ENCODE measurements around the gene UGT2B11. TPM values are rescaled to one million over a fixed set of nuclear protein-coding genes. Genes with fewer than 3 reads are reported as not detected.
"Not testable (repeated sequence)": the region's sequence is repeated elsewhere in the genome, so short reads cannot be mapped to it uniquely, and the experiment has no call there.

UGT2B11 gene
- total RNA-seq, 4 donors from 2014 or later: 0.47 to 3.4 TPM; not detected in 2

DNA sequence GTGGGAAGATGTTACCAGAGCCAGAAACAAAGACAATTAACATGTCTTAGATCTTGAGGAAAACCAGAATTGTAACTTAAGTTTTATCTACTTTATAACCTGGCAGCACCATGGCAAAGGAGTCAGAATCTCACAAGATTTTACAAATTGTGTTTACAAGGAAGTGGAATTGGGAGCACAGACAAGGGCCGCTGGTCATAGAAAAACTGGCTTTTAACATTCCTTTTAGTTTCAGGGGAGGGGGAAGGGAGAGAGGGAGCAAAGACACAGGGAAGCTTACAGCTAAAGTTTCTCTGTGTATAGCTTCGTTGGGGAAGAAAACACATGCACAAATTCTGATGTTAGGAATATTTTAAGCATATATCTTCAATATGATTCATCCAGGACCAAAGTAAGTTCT lies 10.3 kb upstream of the UGT2B11 start:
- no peak for DNase-seq (ENCODE audit: low spot score in 2 of 2)
- TF ChIP-seq POLR2A (IDR thresholded peaks at IDR 0.05): no peak
- TF ChIP-seq, protein P1, sequence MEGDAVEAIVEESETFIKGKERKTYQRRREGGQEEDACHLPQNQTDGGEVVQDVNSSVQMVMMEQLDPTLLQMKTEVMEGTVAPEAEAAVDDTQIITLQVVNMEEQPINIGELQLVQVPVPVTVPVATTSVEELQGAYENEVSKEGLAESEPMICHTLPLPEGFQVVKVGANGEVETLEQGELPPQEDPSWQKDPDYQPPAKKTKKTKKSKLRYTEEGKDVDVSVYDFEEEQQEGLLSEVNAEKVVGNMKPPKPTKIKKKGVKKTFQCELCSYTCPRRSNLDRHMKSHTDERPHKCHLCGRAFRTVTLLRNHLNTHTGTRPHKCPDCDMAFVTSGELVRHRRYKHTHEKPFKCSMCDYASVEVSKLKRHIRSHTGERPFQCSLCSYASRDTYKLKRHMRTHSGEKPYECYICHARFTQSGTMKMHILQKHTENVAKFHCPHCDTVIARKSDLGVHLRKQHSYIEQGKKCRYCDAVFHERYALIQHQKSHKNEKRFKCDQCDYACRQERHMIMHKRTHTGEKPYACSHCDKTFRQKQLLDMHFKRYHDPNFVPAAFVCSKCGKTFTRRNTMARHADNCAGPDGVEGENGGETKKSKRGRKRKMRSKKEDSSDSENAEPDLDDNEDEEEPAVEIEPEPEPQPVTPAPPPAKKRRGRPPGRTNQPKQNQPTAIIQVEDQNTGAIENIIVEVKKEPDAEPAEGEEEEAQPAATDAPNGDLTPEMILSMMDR (IDR thresholded peaks at IDR 0.05): no peak
- intact Hi-C loops (cut with DNase I; ENCODE audit: low total_unique reads): loop anchor here (5.0 kb wide), 1 partner anchor 42 kb away; no protein-coding TSS in a partner anchor
- H3K4me3 ChIP-seq (ENCODE audit: low read depth, poor library complexity, severe bottlenecking): no peak overlapping the region
- 27 to 28% methylated on average over 2 of the region's 2 CpGs for WGBS, 2 donors

DNA sequence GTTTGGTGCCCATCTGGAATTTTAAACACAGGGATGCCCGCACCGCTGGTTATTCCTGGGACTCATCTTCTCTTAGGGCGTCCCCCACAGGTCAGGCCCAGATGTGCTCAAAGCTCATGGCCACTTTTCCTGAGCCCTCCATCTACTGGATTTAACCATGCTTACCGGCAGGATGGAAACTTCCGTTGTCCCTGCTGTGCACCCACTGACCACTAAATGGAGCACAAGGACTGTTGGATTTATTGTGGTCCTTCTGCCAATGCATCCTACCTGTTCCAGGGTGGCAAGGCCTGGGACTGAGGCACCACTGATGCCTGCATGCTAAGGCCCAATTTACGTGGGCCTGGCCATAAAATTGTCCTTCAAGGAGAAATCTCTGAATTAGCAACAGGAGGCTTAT lies 8.7 kb upstream of the UGT2B11 start:
- not testable (repeated sequence) for H3K4me3 ChIP-seq (ENCODE audit: low read depth, poor library complexity, severe bottlenecking); DNase-seq (ENCODE audit: low spot score in 2 of 2)
- intact Hi-C loops (cut with DNase I; ENCODE audit: low total_unique reads): loop anchor here (5.0 kb wide), 1 partner anchor 44 kb away; no protein-coding TSS in a partner anchor
- 85 to 92% methylated on average over 6 of the region's 6 CpGs for WGBS, 2 donors

DNA sequence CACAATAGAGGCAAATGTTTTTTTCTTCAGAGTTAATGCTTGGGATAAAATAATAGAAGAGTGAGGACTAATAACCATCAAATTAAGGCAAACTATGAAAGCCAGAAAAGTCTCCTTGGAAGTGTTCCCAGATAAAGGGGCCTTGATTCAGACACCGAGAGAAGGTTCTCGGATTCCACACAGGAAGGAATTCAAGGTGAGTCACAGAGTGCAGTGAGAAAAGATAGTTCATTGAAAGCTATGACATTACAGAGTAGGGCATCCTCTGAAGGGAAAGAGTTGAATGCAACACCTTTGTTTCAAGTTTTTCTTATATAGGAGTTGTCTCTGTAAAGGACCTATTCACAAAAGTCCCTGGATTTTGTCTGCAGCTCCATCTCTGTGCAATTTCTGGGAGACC lies 3.9 kb upstream of the UGT2B11 start:
- WGBS, 2 donors: 79 to 82% methylated on average over 2 of the region's 2 CpGs
- DNase-seq (ENCODE audit: low spot score in 2 of 2); intact Hi-C loops (cut with DNase I; ENCODE audit: low total_unique reads); H3K4me3 ChIP-seq (ENCODE audit: low read depth, poor library complexity, severe bottlenecking): not testable (repeated sequence)

DNA sequence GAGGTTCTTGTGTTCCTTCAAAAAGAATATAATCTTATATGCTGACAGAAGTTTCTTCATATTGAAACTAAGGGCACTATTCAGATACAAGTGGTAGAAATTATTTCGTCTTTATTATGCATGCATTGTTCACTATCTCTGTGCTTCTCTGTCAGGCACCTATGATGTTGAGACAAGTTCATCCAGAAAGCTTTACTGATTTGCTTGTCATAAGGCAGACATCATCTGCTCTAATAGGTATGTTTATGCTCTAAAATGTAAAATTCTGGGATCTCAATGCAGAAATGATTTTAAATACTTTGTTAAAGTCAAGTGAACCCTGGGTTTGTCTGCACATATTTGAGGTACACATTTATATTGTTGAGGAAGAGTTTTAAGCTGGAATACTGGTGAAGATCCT lies 3.6 kb downstream of the UGT2B11 start:
- no peak for TF ChIP-seq POLR2A (IDR thresholded peaks at IDR 0.05)
- TF ChIP-seq, protein P1 (IDR thresholded peaks at IDR 0.05): no peak
- no peak for DNase-seq (ENCODE audit: low spot score in 2 of 2)
- no peak overlapping the region for H3K4me3 ChIP-seq (ENCODE audit: low read depth, poor library complexity, severe bottlenecking)
- WGBS, 2 donors: 81 to 89% methylated on average over 1 of the region's 1 CpG
- intact Hi-C loops (cut with DNase I; ENCODE audit: low total_unique reads): no loop called here

DNA sequence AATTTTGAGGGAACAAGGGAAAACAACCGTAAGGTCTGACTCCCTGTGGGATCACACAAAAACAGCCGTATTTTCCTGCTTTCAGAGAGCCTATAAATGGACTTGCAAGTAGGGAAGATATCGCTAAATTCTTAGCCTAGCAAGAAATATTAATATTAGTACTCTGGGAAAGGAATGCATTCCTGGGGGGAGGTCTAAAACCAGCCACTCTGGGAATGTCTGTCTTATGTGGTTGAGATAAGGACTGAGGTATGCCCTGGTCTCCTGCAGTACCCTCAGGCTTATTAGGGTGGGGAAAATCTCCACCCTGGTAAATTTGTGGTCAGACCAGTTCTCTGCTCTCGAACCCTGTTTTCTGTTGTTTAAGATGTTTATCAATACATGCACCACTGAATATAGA lies 16.0 kb downstream of the UGT2B11 start:
- 73 to 75% methylated on average over 4 of the region's 4 CpGs for WGBS, 2 donors
- intact Hi-C loops (cut with DNase I; ENCODE audit: low total_unique reads); H3K4me3 ChIP-seq (ENCODE audit: low read depth, poor library complexity, severe bottlenecking); DNase-seq (ENCODE audit: low spot score in 2 of 2): not testable (repeated sequence)

DNA sequence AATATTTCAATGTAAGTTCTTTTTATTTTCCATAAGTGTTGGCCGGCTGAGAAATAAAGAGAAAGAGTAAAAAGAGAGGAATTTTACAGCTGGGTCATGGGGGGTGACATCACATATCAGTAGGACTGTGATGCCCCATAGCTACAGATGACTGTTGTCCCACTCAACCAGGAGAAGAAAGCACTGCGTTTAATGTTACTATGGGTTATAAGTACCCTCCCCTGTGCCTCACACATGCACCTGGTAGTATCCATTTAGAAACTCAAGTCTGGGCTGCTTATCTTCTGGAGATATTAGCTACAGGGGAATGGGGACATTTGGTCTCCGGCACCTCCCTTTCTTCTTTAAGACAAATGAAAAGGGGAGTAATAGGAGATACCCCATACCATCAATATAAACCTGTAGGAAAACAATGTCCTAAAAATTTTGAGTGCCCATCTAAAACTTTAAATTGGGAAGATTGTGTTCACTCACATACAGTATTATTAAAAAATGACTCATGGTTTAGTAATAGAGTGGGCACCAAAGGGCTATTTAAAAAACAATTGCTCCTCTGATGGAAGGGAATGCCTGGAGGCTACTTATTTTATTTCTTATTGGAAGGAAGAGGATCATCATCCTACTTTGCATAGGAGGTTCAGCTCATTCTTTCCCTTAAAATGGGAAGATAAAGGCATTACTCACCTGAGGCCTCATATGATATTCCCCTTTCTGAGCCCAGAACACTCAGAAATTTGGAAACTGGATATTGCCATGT lies 18.2 kb downstream of the UGT2B11 start:
- WGBS, 2 donors: 92 to 95% methylated on average over 3 of the region's 3 CpGs
- no peak for TF ChIP-seq POLR2A (IDR thresholded peaks at IDR 0.05)
- H3K4me3 ChIP-seq (ENCODE audit: low read depth, poor library complexity, severe bottlenecking): no peak overlapping the region
- intact Hi-C loops (cut with DNase I; ENCODE audit: low total_unique reads): no loop called here
- DNase-seq (ENCODE audit: low spot score in 2 of 2): no peak

DNA sequence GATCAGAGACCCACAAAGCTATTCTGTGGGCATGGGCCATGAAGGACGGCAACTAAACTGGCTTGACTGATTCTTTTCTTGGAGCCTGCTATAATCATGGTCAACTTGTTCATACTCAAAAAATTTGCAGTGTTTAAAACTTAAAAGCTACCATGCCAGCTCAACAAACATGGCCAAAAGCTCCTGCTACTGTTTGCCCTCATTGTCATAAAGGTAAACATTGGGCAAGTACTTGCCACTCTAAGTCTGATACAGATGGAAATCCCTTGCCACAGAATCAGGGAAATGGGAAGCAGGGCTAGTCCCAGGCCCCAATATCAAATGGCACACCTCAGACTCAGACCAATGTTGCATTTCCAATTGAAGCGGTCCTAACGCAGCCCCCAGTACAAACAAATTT lies 20.4 kb downstream of the UGT2B11 start:
- WGBS, 2 donors: 82 to 86% methylated on average over 3 of the region's 3 CpGs
- H3K4me3 ChIP-seq (ENCODE audit: low read depth, poor library complexity, severe bottlenecking): no peak overlapping the region
- intact Hi-C loops (cut with DNase I; ENCODE audit: low total_unique reads): no loop called here
- no peak for DNase-seq (ENCODE audit: low spot score in 2 of 2)
- TF ChIP-seq, protein P1 (IDR thresholded peaks at IDR 0.05): no peak
- no peak for TF ChIP-seq POLR2A (IDR thresholded peaks at IDR 0.05)

DNA sequence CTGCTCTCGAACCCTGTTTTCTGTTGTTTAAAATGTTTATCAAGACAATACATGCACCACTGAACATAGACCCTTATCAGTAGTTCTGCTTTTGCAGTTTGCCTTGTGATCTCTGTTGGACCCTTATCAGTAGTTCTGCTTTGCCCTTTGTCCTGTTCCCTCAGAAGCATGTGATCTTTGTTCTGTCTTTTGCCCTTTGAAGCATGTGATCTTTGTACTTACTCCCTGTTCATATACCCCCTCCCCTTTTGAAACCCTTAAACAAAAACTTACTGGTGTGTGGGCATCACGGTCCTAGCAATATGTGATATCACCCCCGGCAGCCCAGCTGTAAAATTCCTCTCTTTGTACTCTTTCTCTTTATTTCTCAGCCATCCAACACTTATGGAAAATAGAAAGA lies 22.6 kb downstream of the UGT2B11 start:
- DNase-seq (ENCODE audit: low spot score in 2 of 2); H3K4me3 ChIP-seq (ENCODE audit: low read depth, poor library complexity, severe bottlenecking); intact Hi-C loops (cut with DNase I; ENCODE audit: low total_unique reads): not testable (repeated sequence)
- 69 to 81% methylated on average over 3 of the region's 3 CpGs for WGBS, 2 donors

DNA sequence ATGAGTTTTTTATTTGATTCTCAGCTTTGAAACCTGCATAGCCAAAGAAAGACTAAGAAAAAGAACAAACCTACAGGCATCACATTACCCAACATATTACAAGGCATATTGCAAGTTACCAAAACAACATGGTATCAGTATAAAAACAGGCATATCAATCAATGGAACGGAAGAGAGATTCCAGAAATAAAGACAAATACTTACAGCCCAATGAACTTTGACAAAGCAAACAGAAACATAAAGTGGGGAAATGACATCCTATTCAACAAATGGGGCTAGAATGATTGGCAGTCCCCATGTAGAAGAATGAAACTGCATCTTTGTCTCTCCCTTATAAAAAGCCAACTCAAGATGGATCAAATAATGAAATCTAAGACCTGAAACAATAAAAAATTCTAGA lies 23.9 kb downstream of the UGT2B11 start:
- intact Hi-C loops (cut with DNase I; ENCODE audit: low total_unique reads); DNase-seq (ENCODE audit: low spot score in 2 of 2); H3K4me3 ChIP-seq (ENCODE audit: low read depth, poor library complexity, severe bottlenecking): not testable (repeated sequence)
- WGBS, 2 donors: 26 to 79% methylated on average over 1 of the region's 1 CpG

DNA sequence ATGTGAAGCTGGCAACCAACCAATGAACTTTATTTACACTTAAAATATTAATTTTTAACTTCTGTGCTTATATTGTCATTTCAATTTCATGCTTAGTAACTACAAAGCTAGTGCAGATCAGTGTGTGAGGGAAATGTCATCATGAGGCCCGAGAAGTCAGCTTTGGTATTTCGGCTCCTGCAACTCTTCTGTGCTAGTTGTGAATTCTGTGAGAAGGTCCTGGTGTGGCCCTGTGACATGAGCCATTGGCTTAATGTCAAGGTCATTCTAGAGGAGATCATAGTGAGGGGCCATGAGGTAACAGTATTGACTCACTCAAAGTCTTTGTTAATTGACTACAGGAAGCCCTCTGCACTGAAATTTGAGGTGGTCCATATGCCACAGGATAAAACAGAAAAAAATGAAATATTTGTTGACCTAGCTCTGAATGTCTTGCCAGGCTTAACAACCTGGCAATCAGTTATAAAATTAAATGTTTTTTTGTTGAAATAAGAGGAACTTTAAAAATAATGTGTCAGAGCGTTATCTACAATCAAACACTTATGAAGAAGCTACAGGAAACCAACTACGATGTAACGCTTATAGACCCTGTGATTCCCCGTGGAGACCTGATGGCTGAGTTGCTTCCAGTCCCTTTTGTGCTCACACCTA lies 32.9 kb downstream of the UGT2B11 start:
- DNase-seq (ENCODE audit: low spot score in 2 of 2); H3K4me3 ChIP-seq (ENCODE audit: low read depth, poor library complexity, severe bottlenecking); intact Hi-C loops (cut with DNase I; ENCODE audit: low total_unique reads): not testable (repeated sequence)
- WGBS, 2 donors: 83 to 85% methylated on average over 6 of the region's 6 CpGs

DNA sequence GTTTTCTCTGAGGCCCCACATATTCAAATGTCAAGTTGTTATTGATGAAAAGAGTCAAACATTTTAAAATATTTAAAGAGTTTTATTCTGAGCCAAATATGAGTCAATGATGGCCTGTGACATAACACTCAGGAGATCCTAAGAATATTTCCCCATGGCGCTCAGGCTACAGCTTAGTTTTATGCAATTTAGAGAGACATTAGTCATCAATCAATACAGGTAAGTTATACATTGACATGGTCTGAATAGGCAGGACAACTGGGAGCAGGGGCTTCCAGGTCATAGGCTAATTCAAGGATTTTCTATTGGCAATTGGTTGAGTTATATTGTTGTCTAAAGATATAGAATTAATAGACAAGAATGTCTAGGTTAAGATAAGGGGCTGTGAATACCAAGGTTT lies 34.7 kb downstream of the UGT2B11 start:
- 94 to 97% methylated on average over 1 of the region's 1 CpG for WGBS, 2 donors

DNA sequence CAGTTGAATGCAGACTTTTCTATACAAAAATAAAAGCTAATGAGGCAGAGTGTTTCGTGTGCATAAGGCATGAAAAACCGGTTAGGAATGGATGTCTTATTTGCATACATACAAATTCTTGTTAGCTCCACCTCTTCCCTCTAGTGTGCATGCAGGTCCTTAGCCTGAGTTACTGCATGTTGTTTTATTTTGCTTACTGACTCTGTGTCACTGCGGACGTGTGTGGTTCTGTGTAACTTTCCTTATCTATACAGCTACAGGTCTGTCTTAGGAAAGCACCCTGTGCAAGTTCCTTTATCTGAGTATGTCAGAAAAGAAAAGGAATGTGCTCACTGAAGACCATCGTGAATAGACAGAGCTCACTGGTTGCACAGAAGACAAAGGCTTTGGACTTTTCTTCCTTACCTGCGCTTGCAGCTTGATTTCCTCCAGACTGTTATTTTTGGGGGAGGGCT lies 35.8 kb downstream of the UGT2B11 start:
- DNase-seq (ENCODE audit: low spot score in 2 of 2); intact Hi-C loops (cut with DNase I; ENCODE audit: low total_unique reads); H3K4me3 ChIP-seq (ENCODE audit: low read depth, poor library complexity, severe bottlenecking): not testable (repeated sequence)
- 59 to 68% methylated on average over 6 of the region's 6 CpGs for WGBS, 2 donors

More for the DNA sequence above, 34.7 kb downstream of the UGT2B11 start:
- H3K4me3 ChIP-seq (ENCODE audit: low read depth, poor library complexity, severe bottlenecking); intact Hi-C loops (cut with DNase I; ENCODE audit: low total_unique reads); DNase-seq (ENCODE audit: low spot score in 2 of 2): not testable (repeated sequence)
